Tibial nerve (tissue), 4 donors: Measurements from ENCODE around the gene AFF3.

Source experiments
- CTCF ChIP-seq, 5 experiments: fragments of 200-600 bp in 3 of 5; fragments of 450-650 bp in 2 of 5; sonication (generic) in 3 of 5; IDR thresholded peaks; one replicate each; pipeline ENCODE4 v1.5.1; 2016 to 2019; ENCODE audit warnings: antibody characterized with exemption in 5 of 5, mild to moderate bottlenecking in 3 of 5, moderate library complexity in 2 of 5
- EP300 ChIP-seq, 2 donors: sonication (generic); formaldehyde crosslinking; IDR thresholded peaks; one replicate each; pipeline ENCODE4 v1.6.1; 2017; ENCODE audit warnings: antibody characterized with exemption in 2 of 2, mild to moderate bottlenecking in 1 of 2

GRCh38 chr2:100057901-100058261 lies 84.5 kb downstream of the AFF3 start:
- TF ChIP-seq CTCF (IDR thresholded peaks at IDR 0.05), result no peak
- no peak for TF ChIP-seq EP300 (IDR thresholded peaks at IDR 0.05)
